NB4 (cell line): ENCODE data around the gene HSD11B1L.

ENCODE experiments used
- DNase-seq: peaks from one replicate; pipeline ENCODE4 v3.0.0; 2010; ENCODE audit warnings: low read depth
- H3K4me3 ChIP-seq: one replicate; pipeline ENCODE4 v1.5.1; 2011; ENCODE audit warnings: mild to moderate bottlenecking, low read depth, low read length, moderate library complexity
- MAX ChIP-seq: IDR thresholded peaks from 2 replicates; pipeline ENCODE4 v1.6.1; 2011; ENCODE audit warnings: low read depth, low read length
- MYC ChIP-seq: IDR thresholded peaks from 2 replicates; pipeline ENCODE4 v1.6.1; 2011; ENCODE audit warnings: low read depth, low read length
- POLR2A ChIP-seq: IDR thresholded peaks from 2 replicates; pipeline ENCODE4 v1.6.1; 2011; ENCODE audit warnings: mild to moderate bottlenecking; ENCODE audit not compliant: insufficient read length; ENCODE audit errors: extremely low read depth
- TF ChIP-seq, protein P1 (sequence below): IDR thresholded peaks from one replicate; pipeline ENCODE4 v1.5.1; 2012; ENCODE audit warnings: low read depth, low read length

HSD11B1L gene, protein sequence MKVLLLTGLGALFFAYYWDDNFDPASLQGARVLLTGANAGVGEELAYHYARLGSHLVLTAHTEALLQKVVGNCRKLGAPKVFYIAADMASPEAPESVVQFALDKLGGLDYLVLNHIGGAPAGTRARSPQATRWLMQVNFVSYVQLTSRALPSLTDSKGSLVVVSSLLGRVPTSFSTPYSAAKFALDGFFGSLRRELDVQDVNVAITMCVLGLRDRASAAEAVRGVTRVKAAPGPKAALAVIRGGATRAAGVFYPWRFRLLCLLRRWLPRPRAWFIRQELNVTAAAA

DNA sequence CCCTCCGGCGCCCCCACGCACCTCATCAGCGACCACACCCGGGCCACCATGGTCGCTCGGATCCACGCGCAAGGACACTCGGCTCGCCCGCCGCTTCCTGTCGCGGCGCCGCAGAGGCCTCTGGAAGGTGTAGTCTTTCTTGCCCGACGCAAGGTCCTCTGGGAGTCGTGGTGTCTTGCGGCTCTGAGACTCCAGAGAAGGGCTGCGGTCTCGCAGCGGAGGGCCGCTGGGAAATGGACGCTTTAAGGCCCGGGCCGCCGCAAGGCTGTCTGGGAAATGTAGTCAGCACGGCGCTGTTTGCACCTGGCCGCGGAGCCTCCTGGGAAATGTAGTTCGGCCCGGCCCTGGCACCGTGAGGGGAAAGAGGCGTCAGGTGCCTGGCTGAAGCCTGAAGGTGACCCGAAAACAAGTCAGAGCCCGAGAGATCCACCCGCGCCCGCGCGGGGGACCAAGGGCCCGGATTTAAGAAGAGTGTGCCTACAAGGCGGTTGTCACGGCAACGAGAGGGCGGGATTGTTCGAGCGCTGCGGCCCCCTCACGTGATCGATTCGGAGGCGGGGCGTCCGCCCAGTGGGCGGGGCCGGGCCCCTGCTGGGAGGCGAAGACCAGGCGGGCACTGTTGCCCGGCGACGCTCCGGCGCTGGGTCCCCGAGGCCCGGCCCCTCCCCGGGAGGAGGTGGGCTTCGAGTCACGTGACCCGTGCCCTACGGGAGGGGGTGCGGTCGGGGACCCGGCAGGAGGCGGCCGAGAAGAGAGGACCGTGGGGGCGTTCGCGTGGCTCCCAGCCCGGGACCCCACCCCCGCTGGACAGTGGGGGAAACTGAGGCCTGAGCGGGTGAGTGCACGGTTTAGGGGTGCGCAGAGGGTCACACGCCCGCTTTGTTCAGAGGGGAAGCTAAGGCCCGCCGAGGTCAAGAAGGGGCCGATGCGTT, at the start of gene HSD11B1L, which contains the start of gene MICOS13:
Gene HSD11B1L, plus strand, starts transcription at position 591 of the 932 bp plus-strand sequence. CDS start 3,806 bp downstream, outside the sequence.
Gene MICOS13, minus strand, starts transcription at position 80 of the 932 bp plus-strand sequence. Its CDS starts 30 bp downstream, at position 50.
- peak within 1 kb of the TSS; percentile 86 for H3K4me3 ChIP-seq
- peak; percentile 79 for TF ChIP-seq MYC
- peak; percentile 60 for TF ChIP-seq POLR2A
- TF ChIP-seq, protein P1, sequence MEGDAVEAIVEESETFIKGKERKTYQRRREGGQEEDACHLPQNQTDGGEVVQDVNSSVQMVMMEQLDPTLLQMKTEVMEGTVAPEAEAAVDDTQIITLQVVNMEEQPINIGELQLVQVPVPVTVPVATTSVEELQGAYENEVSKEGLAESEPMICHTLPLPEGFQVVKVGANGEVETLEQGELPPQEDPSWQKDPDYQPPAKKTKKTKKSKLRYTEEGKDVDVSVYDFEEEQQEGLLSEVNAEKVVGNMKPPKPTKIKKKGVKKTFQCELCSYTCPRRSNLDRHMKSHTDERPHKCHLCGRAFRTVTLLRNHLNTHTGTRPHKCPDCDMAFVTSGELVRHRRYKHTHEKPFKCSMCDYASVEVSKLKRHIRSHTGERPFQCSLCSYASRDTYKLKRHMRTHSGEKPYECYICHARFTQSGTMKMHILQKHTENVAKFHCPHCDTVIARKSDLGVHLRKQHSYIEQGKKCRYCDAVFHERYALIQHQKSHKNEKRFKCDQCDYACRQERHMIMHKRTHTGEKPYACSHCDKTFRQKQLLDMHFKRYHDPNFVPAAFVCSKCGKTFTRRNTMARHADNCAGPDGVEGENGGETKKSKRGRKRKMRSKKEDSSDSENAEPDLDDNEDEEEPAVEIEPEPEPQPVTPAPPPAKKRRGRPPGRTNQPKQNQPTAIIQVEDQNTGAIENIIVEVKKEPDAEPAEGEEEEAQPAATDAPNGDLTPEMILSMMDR, result no peak
- peak; percentile 88 for TF ChIP-seq MAX
- DNase-seq, result peak; percentile 97

DNA sequence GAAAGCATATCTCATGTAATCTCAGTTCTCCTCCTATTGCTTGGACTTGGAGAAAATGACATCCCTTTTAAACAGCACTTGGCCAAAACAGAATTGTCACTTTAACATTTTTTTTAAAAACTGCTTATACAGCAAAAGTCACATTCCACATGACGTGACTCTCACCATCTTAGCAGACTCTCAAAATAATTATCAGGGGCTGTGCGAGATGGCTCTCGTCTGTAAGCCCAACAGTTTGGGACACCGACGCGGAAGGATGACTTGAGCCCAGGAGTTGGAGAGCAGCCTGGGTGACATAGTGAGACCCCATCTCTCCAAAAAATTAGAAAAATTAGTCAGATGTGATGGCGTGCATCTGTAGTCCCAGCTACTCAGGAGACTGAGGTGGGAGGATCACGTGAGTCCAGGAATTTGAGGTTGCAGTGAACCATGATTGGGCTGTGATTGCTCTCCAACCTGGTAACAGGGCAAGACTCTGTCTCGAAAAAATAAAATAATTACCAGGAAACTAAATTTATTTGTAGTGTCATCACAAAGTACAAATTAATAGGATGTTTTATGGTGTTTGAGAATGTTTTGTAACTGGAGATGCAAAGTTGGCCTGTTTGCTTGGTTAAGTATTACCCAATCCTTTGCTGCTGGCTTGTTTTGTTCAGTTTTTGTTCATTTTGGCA, 49.1 kb upstream of the HSD11B1L start:
- no peak for DNase-seq

GRCh38 chr19:5632241-5632612, 48.6 kb upstream of the HSD11B1L start:
- TF ChIP-seq POLR2A, result no peak
- TF ChIP-seq MYC, result no peak
- TF ChIP-seq, protein P1, result no peak
- no peak for TF ChIP-seq MAX
- no peak for DNase-seq
- no peak overlapping the region for H3K4me3 ChIP-seq

More for the DNA sequence above, 49.1 kb upstream of the HSD11B1L start:
- no peak overlapping the region for H3K4me3 ChIP-seq
- no peak for TF ChIP-seq MAX
- TF ChIP-seq POLR2A, result no peak
- TF ChIP-seq MYC, result no peak
- TF ChIP-seq, protein P1, result no peak

DNA sequence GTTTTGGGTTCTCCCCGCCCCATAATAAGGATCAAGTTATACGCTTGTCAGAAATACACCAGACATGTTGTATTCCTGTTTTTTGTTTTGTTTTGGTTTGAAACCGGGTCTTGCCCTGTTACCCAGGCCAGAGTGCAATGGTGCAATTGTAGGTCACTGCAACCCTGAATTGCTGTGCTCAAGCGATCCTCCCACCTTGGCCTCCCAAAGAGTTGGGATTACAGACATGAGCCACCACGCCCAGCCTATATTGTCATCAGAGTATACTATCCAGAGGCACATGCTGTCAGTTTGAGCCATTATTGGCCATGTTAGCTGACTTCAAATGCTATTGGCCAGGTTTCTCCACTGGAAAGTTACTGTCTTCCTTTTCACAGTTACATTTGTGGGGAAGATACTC, 48.2 kb upstream of the HSD11B1L start:
- TF ChIP-seq, protein P1, result no peak
- TF ChIP-seq POLR2A, result no peak
- no peak for TF ChIP-seq MYC
- no peak for TF ChIP-seq MAX
- DNase-seq, result no peak
- no peak overlapping the region for H3K4me3 ChIP-seq

- H3K4me3 ChIP-seq, result no peak overlapping the region
- no peak for DNase-seq
- TF ChIP-seq, protein P1, result no peak
- TF ChIP-seq POLR2A (no peak), MAX (no peak), MYC (no peak)
These were observed 45.4 kb upstream of the HSD11B1L start for GRCh38 chr19:5635427-5635826.
